Subcutaneous adipose tissue (tissue), 4 donors: Measurements from ENCODE around the gene KLF7. TPM values are rescaled to one million over a fixed set of nuclear protein-coding genes. Genes with fewer than 3 reads are reported as not detected.

Experiments used
- CTCF ChIP-seq: fragments of 450-650 bp; IDR thresholded peaks from one replicate; pipeline ENCODE4 v1.5.1; 2016; ENCODE audit warnings: low read depth, mild to moderate bottlenecking, control low read depth, antibody characterized with exemption, moderate library complexity
- small RNA-seq: library from RNA; depleted of rRNA; stranded (forward); fragments of <200 nt; gene quantifications from one replicate; pipeline ENCODE3, GENCODE V24; 2016
- total RNA-seq, 4 donors: library from RNA; depleted of rRNA; stranded (reverse); fragments of >200 nt; gene quantifications; one replicate each; pipeline ENCODE4 v1.1.0, GENCODE V29; 2016

The KLF7 gene
- total RNA-seq, 4 donors from 2014 or later, result 25.7 to 34.1 (median 28.7) TPM

GRCh38 chr2:207038299-207038698 is 127.4 kb downstream of the KLF7 start:
- TF ChIP-seq CTCF, result no peak

GRCh38 chr2:207037896-207038295 is 127.9 kb downstream of the KLF7 start:
- TF ChIP-seq CTCF, result no peak

DNA sequence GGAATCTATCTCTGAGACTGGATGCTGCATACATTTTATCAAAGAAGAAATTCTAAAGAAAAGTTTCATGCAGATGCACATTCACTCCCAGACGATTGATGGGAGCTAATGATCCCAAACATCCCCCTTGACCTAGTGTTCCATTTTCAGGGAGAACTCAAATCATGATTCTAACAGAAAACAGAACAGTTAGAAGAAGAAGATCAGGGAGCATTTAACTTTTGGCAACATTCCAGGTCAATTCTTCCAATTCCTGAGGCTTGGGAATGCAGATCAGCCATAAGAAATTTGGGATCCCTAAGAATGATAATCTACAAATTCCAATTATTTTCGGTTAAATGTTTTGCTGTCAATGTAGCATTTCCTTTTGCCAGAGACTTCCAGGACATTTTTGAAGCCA is 129.9 kb downstream of the KLF7 start:
- TF ChIP-seq CTCF, result no peak

DNA sequence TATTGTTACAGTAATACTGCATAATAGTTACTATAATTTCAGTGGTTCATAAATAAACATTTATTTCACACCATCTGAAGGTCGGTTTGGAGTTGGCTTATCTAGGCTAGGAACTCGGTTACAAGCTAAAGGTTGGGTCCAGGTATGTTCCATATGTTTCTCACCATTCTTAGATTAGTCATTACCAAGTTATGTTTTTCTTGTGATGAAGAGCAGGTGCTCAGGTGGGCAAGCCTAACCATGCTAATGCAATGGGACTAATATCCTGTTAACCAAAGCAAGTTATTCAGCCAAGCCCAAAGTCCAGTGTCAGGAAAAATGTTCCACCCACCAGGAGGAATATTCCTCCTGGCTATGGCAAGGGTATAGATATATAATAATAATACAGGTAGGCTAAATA is 133.3 kb downstream of the KLF7 start:
- no peak for TF ChIP-seq CTCF

Small RNA genes lying within 50 kb of the gene (small RNA-seq; reads per million reads assigned to genes)
- 0.36 reads per million for gene MIR2355
- not detected for gene MIR7845

Other genes starting within 250 kb of the KLF7 start
- gene CPO, start 226.4 kb downstream of the KLF7 start, total RNA-seq, result 1 to 10 TPM in 2 of 4 donors, under 1 TPM in 1, not detected in 1; 0.44 to 2.4 (median 1.2) TPM